KMS-11 (cell line): ENCODE data around the gene PGBD4.

Experiments
- H2AFZ ChIP-seq: fragments of 200-600 bp; sonication (generic); 2 replicates; pipeline ENCODE4 v1.6.1; 2016; ENCODE audit warnings: antibody characterized with exemption, mixed run types, low read depth
- H3K27ac ChIP-seq: fragments of 200-600 bp; sonication (generic); 2 replicates; pipeline ENCODE4 v1.6.1; 2016; ENCODE audit warnings: mild to moderate bottlenecking, mixed run types
- H3K27me3 ChIP-seq: fragments of 200-600 bp; sonication (generic); 2 replicates; pipeline ENCODE4 v1.6.1; 2017; ENCODE audit warnings: mild to moderate bottlenecking, low read depth, mixed run types, moderate library complexity; ENCODE audit not compliant: insufficient read depth
- H3K36me3 ChIP-seq: fragments of 200-600 bp; sonication (generic); 2 replicates; pipeline ENCODE4 v1.6.1; 2017; ENCODE audit warnings: mild to moderate bottlenecking, mixed run types; ENCODE audit not compliant: insufficient read depth
- H3K4me1 ChIP-seq: fragments of 200-600 bp; sonication (generic); 2 replicates; pipeline ENCODE4 v1.6.1; 2016; ENCODE audit warnings: mild to moderate bottlenecking, low read depth, mixed run types; ENCODE audit not compliant: poor library complexity, severe bottlenecking
- H3K4me2 ChIP-seq: fragments of 200-600 bp; sonication (generic); 2 replicates; pipeline ENCODE4 v1.7.0; 2016; ENCODE audit warnings: mild to moderate bottlenecking, mixed run types
- H3K4me3 ChIP-seq: fragments of 200-600 bp; sonication (generic); IDR thresholded peaks from 2 replicates; pipeline ENCODE4 v1.6.1; 2017; ENCODE audit warnings: low read depth, low read length, mixed read lengths; ENCODE audit not compliant: insufficient read depth
- H3K79me2 ChIP-seq: fragments of 200-600 bp; sonication (generic); 2 replicates; pipeline ENCODE4 v1.6.1; 2016; ENCODE audit warnings: low read depth, mixed run types; ENCODE audit not compliant: insufficient read depth
- H3K9ac ChIP-seq: fragments of 200-600 bp; sonication (generic); 2 replicates; pipeline ENCODE4 v1.6.1; 2016; ENCODE audit warnings: mild to moderate bottlenecking, mixed run types
- H4K20me1 ChIP-seq: fragments of 200-600 bp; sonication (generic); 2 replicates; pipeline ENCODE4 v1.6.1; 2016; ENCODE audit warnings: mild to moderate bottlenecking, mixed run types; ENCODE audit not compliant: insufficient read depth
- CTCF ChIP-seq: fragments of 200-600 bp; sonication (generic); conservative IDR thresholded peaks from 2 replicates; pipeline ENCODE4 v1.6.1; 2017; ENCODE audit warnings: low read depth, mild to moderate bottlenecking, antibody characterized with exemption, low read length, moderate library complexity, mixed read lengths

The PGBD4 gene

GRCh38 chr15:34101366-34102174 is at the start of gene PGBD4, which contains the start of gene EMC7:
Gene PGBD4 (plus strand): TSS chr15:34102083. CDS start chr15:34102532, 449 bp downstream.
Gene EMC7 (minus strand): TSS chr15:34101862. CDS start chr15:34101839, 23 bp downstream.
- peak within 1 kb of the TSS; percentile 52 for H3K27ac ChIP-seq
- H3K36me3 ChIP-seq, result no peaks in the 10 kb centered on the region
- no peaks in the 10 kb centered on the region for H4K20me1 ChIP-seq
- H3K79me2 ChIP-seq, result peaks cover 47% of the 10 kb centered on the region
- no peaks in the 10 kb centered on the region for H3K27me3 ChIP-seq
- no peak for TF ChIP-seq CTCF
- peak within 1 kb of the TSS; percentile 88 for H3K9ac ChIP-seq
- H3K4me1 ChIP-seq, result peaks cover 12% of the 10 kb centered on the region
- H3K4me2 ChIP-seq, result peak within 1 kb of the TSS; percentile 98
- H3K4me3 ChIP-seq, result peak within 1 kb of the TSS; percentile 20
- H2AFZ ChIP-seq, result peak within 1 kb of the TSS; percentile 94

GRCh38 chr15:34054081-34054707 is 47.7 kb upstream of the PGBD4 start:
- no peaks in the 10 kb centered on the region for H3K27me3 ChIP-seq
- no peak for TF ChIP-seq CTCF
- no peak overlapping the region for H2AFZ ChIP-seq
- no peaks in the 10 kb centered on the region for H3K4me1 ChIP-seq
- no peaks in the 10 kb centered on the region for H4K20me1 ChIP-seq
- H3K36me3 ChIP-seq, result no peaks in the 10 kb centered on the region
- no peak overlapping the region for H3K9ac ChIP-seq
- H3K4me3 ChIP-seq, result no peak overlapping the region
- no peaks in the 10 kb centered on the region for H3K79me2 ChIP-seq
- H3K27ac ChIP-seq, result no peak overlapping the region
- H3K4me2 ChIP-seq, result no peak overlapping the region

GRCh38 chr15:34055868-34056595 is 45.9 kb upstream of the PGBD4 start:
- Histone ChIP-seq H3K27me3 (no peaks in the 10 kb centered on the region), H3K4me1 (no peaks in the 10 kb centered on the region), H3K36me3 (no peaks in the 10 kb centered on the region), H3K9ac (no peak overlapping the region), H3K4me3 (no peak overlapping the region), H3K4me2 (no peak overlapping the region), H3K27ac (no peak overlapping the region), H4K20me1 (no peaks in the 10 kb centered on the region), H2AFZ (no peak overlapping the region), H3K79me2 (no peaks in the 10 kb centered on the region)
- no peak for TF ChIP-seq CTCF

- Histone ChIP-seq H3K9ac (no peak overlapping the region), H3K27ac (no peak overlapping the region), H3K4me1 (no peaks in the 10 kb centered on the region), H3K4me2 (no peak overlapping the region), H4K20me1 (no peaks in the 10 kb centered on the region), H3K4me3 (no peak overlapping the region), H3K27me3 (no peaks in the 10 kb centered on the region), H2AFZ (no peak overlapping the region), H3K36me3 (no peaks in the 10 kb centered on the region), H3K79me2 (no peaks in the 10 kb centered on the region)
- TF ChIP-seq CTCF, result no peak
Observed at GRCh38 chr15:34056911-34057310, 45.0 kb upstream of the PGBD4 start.
